Activated T-helper 1 cell treated with anti-CD3 and anti-CD28 coated beads, Interleukin-12 subunit alpha, Interleukin-12 subunit beta, Interleukin-2, Interleukin-4 antibody, amounts not matched to agents 30 ng/mL and 10 ng/mL and 1 ng/mL, durations not matched to agents 14 hours and 24 hours and 36 hours (primary cell): ENCODE data around the gene CA5A. TPM values are rescaled to one million over a fixed set of nuclear protein-coding genes. Genes with fewer than 3 reads are reported as not detected.

Experiments
- DNase-seq: peaks from one replicate; pipeline ENCODE4 v3.0.0; 2021; ENCODE audit warnings: low spot score
- H3K27ac Mint-ChIP-seq: one replicate; pipeline ENCODE4 v1.8.0; 2021; ENCODE audit warnings: mild to moderate bottlenecking, mixed read lengths
- H3K27me3 Mint-ChIP-seq: one replicate; pipeline ENCODE4 v1.8.0; 2022; ENCODE audit warnings: mild to moderate bottlenecking, moderate library complexity, mixed read lengths; ENCODE audit not compliant: insufficient read depth
- H3K36me3 Mint-ChIP-seq: one replicate; pipeline ENCODE4 v1.8.0; 2021; ENCODE audit warnings: low read depth, mixed read lengths
- H3K4me1 Mint-ChIP-seq: one replicate; pipeline ENCODE4 v1.8.0; 2021; ENCODE audit warnings: low read depth, mixed read lengths
- H3K4me3 Mint-ChIP-seq: one replicate; pipeline ENCODE4 v1.8.0; 2021; ENCODE audit warnings: mild to moderate bottlenecking, moderate library complexity, mixed read lengths
- H3K9me3 Mint-ChIP-seq: one replicate; pipeline ENCODE4 v1.8.0; 2021; ENCODE audit warnings: mixed read lengths
- intact Hi-C: fragments of 100-400 bp; cut with micrococcal nuclease; formaldehyde crosslinking; loops from one replicate; pipeline ENCODE4 v1.15.1; 2024
- total RNA-seq: library from RNA; stranded (reverse); gene quantifications from 2 replicates; pipeline ENCODE4 v1.2.3, GENCODE V29; 2022

Gene CA5A
- total RNA-seq, 1 donor from 2014 or later: 0.13 TPM

DNA sequence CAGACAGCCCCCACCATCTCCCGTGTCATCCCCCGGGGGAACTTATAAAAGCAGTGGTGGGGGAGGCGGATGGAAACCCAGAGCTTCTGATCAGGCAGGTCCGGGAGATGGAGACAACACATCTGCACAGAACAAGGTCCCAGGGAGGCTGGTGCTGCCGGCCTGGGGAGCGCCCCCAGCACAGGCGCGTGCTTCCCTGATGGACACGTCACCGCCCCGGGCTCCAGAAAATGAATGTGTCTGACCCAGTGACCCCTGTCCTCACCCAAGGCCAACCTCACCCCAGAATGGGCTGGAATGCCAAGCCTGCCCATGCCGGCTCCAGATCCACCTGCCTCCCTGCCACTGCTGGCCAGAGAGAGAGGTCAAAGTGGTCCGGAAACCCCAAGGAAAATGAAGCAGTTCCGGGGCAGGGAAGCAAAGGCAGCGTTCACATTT is 79.5 kb downstream of the CA5A start:
- intact Hi-C loops: loop anchor here (1.0 kb wide), 1 partner anchor 8 kb away; no protein-coding TSS in a partner anchor
- Mint-ChIP-seq H3K27ac (peak overlapping the region; percentile 80), H3K4me1 (peaks cover 74% of the 10 kb centered on the region), H3K4me3 (peak overlapping the region; percentile 73), H3K36me3 (peaks cover 55% of the 10 kb centered on the region), H3K27me3 (no peaks in the 10 kb centered on the region), H3K9me3 (no peaks in the 10 kb centered on the region)
- DNase-seq: no peak

DNA sequence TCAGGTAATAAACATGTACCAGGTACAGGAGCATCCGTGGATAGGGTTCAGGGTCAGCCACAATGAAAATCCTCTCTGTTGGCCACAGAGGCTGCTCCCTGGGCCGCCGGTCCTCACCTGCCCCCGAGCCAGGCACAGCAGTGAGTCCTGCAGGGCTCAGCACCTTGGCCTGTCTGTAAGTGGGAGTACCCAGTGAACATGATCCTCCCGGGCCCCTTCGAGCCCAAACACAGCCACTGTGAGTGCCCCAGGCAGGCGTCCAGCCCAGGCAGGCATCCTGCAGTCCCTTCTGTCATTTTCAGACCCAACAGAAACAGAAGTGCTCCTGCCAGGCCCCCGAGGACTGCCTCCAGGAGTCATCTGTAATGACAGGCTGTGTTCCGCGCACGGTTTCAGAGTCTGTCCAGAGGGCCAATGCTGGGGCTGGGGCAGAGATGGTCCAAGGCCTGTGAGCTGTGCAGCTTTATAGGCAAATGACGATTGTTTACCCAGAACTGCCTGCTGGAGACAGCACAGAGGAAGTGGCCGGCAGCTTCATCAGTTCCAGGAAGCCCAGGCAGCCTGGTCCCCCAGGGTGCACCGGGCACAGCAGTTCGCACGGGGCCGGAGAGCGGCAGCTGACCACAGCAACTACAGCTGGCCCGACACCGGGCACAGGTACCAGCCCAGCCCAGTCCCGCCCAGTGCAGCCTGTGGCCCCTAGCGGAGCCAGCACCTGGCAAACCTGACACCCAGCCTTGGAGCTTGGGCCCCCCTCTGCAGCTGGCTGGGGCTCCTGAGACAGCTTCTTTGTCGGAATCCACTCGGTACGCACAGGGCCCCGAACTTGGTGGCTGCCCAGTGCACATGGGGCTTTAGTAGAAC is 80.2 kb downstream of the CA5A start:
- Mint-ChIP-seq H3K27ac (peak overlapping the region; percentile 80), H3K36me3 (peaks cover 53% of the 10 kb centered on the region), H3K4me3 (peak overlapping the region; percentile 73), H3K9me3 (no peaks in the 10 kb centered on the region), H3K4me1 (peaks cover 70% of the 10 kb centered on the region), H3K27me3 (no peaks in the 10 kb centered on the region)
- intact Hi-C loops: loop anchor here (1.0 kb wide), 1 partner anchor 9 kb away; no protein-coding TSS in a partner anchor
- peak; percentile 43 for DNase-seq

DNA sequence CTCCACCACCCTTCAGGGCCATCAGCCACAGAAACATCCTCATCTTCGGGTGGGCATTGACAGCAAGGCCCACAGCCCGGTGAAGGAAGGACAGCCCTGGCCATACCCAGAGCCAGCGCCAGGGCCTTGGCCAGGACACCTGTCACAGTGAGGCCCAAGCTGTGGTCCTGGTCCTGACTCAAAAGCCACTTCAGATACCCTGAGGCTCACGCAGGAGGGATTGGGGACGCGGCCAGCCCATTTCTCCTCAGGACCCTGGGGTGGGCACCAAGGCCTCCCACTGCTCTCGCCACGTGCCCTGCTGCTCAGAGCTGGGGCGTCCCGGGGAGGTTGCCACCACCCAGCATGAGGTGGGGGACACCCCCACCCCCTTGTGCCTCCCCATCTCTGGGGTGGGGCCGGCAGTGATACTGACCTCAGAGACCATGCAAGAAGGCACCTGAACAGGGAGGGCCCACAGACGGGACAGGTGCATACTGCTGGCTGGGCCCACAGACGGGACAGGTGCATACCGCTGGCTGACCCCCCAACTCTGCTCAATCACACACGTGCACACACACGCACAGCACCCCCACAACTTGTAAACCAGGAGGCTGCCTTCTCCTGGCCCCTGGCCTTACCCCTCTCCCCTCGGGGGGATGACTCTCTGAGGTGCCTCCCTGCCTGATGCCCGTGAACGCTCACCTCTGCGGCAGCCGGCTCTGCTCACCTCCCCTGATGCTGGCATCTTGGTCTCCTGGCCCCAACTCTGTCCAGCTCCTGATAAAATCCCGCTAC is 81.2 kb downstream of the CA5A start:
- Mint-ChIP-seq H3K4me3 (peak overlapping the region; percentile 60), H3K9me3 (no peaks in the 10 kb centered on the region), H3K27me3 (no peaks in the 10 kb centered on the region), H3K27ac (peak overlapping the region; percentile 52), H3K4me1 (peaks cover 66% of the 10 kb centered on the region), H3K36me3 (peaks cover 55% of the 10 kb centered on the region)
- intact Hi-C loops: no loop called here
- DNase-seq: no peak

DNA sequence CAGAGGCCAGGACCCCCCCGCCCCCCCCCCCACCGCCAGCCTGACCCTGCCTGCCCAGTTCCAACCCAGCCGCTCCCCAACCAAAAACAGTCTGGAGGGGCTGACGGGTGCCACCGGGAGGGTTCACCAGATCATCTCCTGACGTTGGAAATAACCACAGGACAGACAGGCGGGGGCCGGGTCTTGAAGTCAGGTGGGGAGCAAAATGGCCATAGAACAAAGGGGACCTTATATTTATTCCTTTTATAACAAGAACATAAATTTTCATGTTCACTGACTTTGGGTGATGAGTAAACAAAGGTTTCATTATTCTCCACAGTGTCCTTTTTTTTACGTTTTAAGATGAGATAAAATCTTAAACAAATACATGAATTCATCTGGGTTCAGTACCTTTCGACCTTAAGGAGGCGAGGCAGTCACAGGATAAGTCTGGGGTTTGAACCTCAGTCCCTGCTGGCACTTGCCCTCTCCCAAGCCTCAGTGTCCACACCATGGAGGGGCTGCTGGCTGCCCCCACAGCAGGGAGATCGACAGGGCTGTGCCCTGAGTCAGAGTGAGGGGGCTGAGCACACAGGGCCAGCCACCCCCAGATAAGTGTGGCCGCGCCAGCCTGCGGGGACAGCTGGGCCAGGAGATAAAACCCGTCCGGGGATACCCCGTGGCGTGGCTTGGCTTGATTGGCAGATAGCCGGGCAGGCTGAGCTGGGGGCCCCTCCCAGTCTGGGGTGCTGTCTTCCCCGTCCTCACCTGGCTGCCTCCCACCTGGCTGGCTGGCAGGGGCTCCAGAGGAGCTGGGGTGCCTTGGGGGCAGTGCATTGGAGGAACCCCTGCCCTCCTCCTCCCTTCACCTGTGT is 82.0 kb downstream of the CA5A start:
- peaks cover 61% of the 10 kb centered on the region for H3K4me1 Mint-ChIP-seq
- H3K36me3 Mint-ChIP-seq: peaks cover 59% of the 10 kb centered on the region
- no peak for DNase-seq
- H3K9me3 Mint-ChIP-seq: no peaks in the 10 kb centered on the region
- H3K27ac Mint-ChIP-seq: peak overlapping the region; percentile 80
- intact Hi-C loops: no loop called here
- no peaks in the 10 kb centered on the region for H3K27me3 Mint-ChIP-seq
- peak overlapping the region; percentile 63 for H3K4me3 Mint-ChIP-seq

DNA sequence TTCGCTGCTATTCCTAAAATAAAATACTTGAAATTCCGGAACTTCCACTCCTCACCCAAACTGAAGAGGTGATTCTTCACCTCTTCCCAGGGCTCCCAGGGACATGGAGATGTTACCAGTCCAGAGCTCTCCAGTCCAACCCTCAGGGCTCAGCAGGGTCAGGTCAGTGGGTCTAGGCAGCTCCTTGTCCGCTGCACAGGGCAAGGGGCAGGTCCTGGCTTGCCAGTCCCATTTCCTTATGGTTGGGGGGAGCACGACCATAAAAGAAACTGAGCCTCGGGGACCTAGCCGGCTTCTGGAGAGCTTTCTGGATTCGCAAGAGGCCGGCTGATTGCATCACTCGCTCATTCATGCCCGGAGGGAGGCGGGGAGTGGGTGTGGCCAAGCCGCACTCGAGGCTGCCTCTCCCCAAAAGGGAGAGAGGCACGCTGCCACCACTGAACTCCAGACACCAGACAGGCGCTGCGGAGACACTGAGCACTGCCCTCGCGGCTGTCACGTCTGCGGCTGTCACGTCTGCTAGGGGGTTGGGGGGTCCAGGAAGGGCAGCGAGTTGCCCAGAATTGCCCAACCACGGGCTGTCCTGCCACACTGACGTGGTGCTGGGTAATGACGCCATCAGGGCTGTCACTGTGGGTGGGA is 82.8 kb downstream of the CA5A start:
- H3K9me3 Mint-ChIP-seq: no peaks in the 10 kb centered on the region
- H3K4me3 Mint-ChIP-seq: peak overlapping the region; percentile 78
- DNase-seq: peak; percentile 83
- peaks cover 61% of the 10 kb centered on the region for H3K36me3 Mint-ChIP-seq
- H3K27me3 Mint-ChIP-seq: no peaks in the 10 kb centered on the region
- H3K4me1 Mint-ChIP-seq: peaks cover 55% of the 10 kb centered on the region
- H3K27ac Mint-ChIP-seq: peak overlapping the region; percentile 86
- intact Hi-C loops: loop anchor here (1.0 kb wide), 3 partner anchors 13 to 74 kb away; no protein-coding TSS in a partner anchor

DNA sequence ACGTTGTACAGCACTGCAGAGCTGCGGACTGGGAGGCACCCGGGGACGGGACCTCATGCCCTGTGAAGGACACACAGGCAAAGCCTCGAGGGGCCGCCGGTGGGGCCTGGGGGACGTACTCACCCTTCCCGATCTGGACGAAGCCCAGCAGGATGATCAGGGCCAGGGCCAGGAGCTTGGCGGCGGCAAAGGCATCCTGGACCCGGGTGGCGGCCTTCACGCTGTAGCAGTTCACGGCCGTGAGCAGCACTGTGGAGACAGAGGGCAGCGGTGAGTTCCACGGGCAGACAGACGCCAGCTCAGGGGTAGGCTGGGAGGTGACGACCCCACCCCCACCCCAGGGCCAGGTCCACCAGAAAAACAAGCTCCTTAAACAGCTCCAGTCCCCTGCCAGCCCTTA is 84.7 kb downstream of the CA5A start:
- DNase-seq: no peak
- Mint-ChIP-seq H3K9me3 (no peaks in the 10 kb centered on the region), H3K27me3 (no peaks in the 10 kb centered on the region), H3K4me1 (peaks cover 37% of the 10 kb centered on the region), H3K4me3 (no peak overlapping the region), H3K27ac (no peak overlapping the region), H3K36me3 (peaks cover 48% of the 10 kb centered on the region)
- intact Hi-C loops: no loop called here

DNA sequence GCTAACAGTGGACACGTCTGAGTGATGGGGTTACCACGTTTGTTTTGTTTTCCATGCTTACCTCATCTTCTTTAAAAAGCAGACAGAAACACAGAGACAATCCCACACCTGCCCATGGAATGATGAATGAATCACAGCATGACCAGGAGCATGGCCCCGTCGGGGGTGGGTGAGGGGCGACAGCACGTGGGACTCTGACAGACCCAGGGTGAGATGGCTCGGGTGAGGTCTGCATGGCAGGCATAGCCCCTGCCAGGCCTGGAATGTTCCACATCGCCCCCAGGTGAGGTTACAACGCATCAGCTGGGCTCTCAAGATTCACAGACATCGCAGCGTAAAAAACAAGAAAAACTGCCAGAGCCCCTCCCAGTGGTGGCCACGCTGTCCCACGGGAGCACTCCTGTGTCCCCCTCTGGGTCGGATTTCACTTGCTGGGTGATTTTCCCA is 85.2 kb downstream of the CA5A start:
- Mint-ChIP-seq H3K36me3 (peaks cover 46% of the 10 kb centered on the region), H3K4me1 (peaks cover 36% of the 10 kb centered on the region), H3K27ac (no peak overlapping the region), H3K9me3 (no peaks in the 10 kb centered on the region), H3K27me3 (no peaks in the 10 kb centered on the region), H3K4me3 (no peak overlapping the region)
- intact Hi-C loops: no loop called here
- DNase-seq: no peak

DNA sequence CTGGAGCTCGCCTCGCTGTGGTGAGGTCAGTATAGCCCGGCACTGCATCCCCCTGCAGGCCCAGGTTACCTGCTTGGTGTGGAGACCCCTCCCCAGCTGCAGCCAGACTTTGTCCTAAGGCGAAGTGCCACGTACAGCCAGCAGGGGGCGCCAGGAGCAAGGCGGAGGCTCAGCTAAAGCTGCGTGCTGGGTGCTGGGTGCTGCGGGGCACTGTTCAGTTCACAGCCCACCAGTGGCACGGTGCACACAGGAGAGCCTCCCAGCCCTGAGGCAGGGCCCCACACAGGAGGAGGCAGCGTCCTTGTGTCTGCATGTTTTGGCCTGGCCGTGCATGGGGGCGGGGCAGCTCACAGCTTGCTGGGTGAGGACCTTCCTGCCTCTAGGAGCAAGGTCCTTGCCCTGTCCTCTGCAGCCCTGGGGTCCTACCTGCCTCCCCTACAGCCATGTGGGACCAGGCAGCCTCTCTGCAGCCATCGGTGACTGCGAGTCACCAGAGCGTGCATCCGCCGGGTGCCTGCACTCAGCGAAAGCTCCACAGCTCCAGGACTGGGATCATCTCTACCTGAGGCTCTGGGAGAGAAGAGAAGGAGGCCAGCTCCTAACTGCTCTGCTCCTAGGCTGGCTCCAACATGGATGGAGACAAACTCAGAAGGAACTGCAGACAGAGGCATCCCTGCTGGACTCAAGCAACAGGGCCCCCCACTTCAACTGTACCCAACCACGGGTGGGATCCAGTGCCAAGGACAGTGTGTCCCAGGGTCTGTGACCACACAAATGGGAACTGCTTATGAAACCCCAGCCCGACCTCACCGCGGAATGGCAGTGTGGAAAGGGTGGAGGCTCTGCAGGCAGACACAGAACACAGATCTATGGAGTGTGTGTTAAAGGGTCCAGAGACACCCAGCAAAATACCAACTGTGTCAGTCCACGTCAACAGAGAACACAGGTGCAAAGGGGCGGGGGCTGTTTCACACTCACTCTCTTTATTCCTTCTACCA is 86.0 kb downstream of the CA5A start:
- Mint-ChIP-seq H3K36me3 (peaks cover 42% of the 10 kb centered on the region), H3K27ac (no peak overlapping the region), H3K4me3 (no peak overlapping the region), H3K27me3 (no peaks in the 10 kb centered on the region), H3K4me1 (peaks cover 27% of the 10 kb centered on the region), H3K9me3 (no peaks in the 10 kb centered on the region)
- peak; percentile 65 for DNase-seq
- intact Hi-C loops: loop anchor here (1.0 kb wide), 2 partner anchors 21 to 59 kb away; no protein-coding TSS in a partner anchor

DNA sequence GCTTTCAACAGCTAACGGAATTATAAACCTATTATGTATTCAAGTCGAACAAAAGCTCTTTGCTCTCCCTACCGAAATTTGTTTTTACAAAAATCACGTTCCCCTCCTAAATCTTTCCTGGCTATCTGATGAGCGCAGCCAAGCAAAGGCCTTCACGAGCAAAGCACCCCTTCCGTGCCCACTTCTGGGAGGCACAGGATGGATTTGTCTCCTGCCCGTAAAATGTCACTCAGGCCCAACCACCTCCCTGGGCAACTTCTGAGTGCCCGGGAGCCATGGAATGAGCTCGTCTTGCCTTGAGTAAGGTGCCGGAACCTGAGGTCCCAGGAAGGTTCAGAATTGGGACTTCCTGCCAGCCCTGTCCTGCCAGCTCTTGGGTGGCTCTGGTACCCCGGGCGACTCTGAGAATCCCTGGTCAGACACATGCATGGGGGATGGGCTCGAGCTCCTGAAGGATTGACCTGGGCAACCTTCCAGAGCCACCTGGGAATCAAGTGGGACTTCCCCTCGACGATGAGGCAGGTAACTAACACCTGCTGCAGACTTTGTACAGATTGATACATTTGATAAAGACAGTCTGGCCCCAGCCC is 86.8 kb downstream of the CA5A start:
- intact Hi-C loops: loop anchor here (1.0 kb wide), 2 partner anchors 22 to 60 kb away; no protein-coding TSS in a partner anchor
- peaks cover 41% of the 10 kb centered on the region for H3K36me3 Mint-ChIP-seq
- no peak overlapping the region for H3K4me3 Mint-ChIP-seq
- H3K27ac Mint-ChIP-seq: no peak overlapping the region
- H3K27me3 Mint-ChIP-seq: no peaks in the 10 kb centered on the region
- H3K9me3 Mint-ChIP-seq: no peaks in the 10 kb centered on the region
- peaks cover 22% of the 10 kb centered on the region for H3K4me1 Mint-ChIP-seq
- DNase-seq: no peak

DNA sequence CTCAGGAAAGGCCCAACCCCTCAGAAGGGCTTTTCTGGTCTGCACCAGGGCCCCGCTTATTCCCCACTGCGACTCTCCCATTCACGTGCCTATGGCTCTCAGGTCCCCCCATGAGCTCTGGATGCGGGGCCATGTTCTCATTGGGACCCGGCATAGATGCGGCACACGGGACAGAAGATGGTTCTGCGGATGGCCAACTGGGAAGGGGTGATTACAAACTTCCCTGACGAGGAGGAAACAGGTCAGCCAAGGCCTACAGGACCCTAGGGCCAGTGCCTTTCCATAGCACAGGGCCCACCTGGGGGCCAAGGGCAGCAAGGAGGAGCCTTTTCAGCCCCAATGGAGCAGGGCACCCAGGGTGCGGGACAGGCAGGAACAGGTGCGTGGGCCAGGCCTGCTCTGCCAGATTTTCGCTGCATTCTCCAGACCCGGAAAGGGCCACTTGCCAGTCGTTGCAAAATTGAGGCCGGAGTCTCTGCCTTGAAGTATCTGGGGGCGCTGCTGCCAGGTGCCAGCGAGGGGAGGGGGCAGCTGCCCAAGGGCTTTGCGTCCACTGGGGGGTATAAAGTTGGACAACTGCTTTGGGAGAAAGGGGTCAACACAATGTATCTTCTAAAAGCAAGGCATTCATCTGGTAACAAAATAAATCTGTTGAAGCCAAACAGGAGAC is 87.5 kb downstream of the CA5A start:
- Mint-ChIP-seq H3K27me3 (no peaks in the 10 kb centered on the region), H3K4me1 (peaks cover 17% of the 10 kb centered on the region), H3K27ac (no peak overlapping the region), H3K9me3 (no peaks in the 10 kb centered on the region), H3K4me3 (no peak overlapping the region), H3K36me3 (peaks cover 38% of the 10 kb centered on the region)
- no peak for DNase-seq
- intact Hi-C loops: no loop called here
